TTC549 (cell line): ENCODE data around the gene MYG1.
A peak's percentile ranks its signal among the peaks of the same experiment; 100 is the strongest.
"Not testable (repeated sequence)": the region's sequence is repeated elsewhere in the genome, so short reads cannot be mapped to it uniquely, and the experiment has no call there.

Source experiments
- FAIRE-seq: peaks from 2 replicates; lab custom pipeline; 2012; peaks lifted over from hg19 to GRCh38; lab: Jason Lieb, UNC

The MYG1 gene

DNA sequence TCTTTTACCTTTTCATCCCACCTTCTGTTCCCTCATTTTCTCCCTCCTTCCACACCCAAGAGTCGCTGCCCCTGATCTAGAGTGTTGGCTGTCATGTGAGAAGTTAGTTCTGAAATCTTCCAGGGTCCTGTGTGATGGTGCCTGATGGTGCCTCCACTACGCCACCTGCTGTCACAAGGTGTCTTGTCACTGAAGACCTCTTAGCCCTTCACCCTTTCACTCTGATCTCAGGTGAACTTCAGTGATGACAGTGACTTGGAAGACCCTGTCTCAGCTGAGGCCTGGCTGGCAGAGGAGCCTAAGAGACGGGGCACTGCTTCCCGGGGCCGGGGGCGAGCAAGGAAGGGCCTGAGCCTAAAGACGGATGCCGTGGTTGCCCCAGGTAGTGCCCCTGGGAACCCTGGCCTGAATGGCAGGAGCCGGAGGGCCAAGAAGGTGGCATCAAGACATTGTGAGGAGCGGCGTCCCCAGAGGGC is 11.7 kb upstream of the MYG1 start:
- no peak for FAIRE-seq

DNA sequence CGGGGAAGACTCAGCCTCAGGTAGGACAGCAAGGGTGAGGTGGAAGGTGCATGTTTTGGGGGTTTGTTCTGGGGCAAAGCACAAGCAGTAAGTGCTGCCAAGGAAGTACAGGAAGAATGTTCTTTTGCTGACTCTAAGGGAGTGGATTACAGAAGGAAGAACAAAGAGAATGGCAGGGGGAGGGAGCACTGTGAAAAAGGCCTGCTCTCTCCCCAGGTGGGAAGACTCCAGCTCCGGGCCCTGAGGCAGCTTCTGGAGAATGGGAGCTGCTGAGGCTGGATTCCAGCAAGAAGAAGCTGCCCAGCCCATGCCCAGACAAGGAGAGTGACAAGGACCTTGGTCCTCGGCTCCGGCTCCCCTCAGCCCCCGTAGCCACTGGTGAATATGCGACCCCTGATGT is 11.2 kb upstream of the MYG1 start:
- FAIRE-seq: no peak

DNA sequence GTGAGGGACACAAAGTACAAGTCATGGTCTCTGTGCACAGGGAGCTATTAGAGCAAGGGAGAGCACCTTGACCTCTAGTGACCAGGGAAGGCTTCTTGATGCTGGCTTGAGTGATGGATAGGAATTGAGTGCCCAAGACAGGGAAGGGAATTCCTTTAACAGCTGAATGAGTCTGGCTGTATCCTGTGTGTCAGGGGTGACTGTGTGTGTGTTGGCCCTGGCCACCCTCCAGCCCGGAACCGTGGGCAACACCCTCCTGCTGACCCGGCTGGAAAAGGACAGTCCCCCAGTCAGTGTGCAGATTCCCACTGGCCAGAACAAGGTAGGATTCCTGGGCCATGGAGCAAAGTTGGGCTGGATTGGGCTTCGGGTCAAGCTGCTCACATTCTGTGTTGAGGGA is 9.6 kb upstream of the MYG1 start:
- FAIRE-seq: no peak

GRCh38 chr12:53290661-53291060 is 8.8 kb upstream of the MYG1 start:
- no peak for FAIRE-seq

DNA sequence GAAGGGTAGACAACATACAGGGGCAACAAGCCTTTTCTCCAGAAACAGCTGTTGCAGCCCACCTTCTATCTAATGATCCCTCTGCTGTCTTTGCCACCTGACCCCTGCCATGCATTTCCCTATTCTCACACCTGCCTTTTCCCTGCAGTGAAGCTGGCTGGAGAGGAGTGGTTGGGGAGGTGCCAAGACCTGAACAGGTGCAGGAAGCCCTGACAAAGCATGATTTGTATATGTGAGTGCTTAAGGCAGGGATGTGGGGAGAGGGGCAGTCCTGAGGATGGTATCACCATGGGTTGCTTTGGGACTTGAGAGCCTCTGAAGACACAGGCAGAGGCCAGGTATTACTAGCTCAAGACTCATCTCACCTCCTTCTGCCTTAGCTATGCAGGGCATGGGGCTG is 7.1 kb upstream of the MYG1 start:
- no peak for FAIRE-seq

- FAIRE-seq: peak; percentile 22
Observed at GRCh38 chr12:53295070-53295890, 4.2 kb upstream of the MYG1 start, which contains the start of gene PFDN5. Gene PFDN5 (plus strand): TSS chr12:53295542. CDS start chr12:53295568, 26 bp downstream.

- FAIRE-seq: no peak
Observed at GRCh38 chr12:53295891-53296219, 3.6 kb upstream of the MYG1 start.

- FAIRE-seq: not testable (repeated sequence)
Observed at GRCh38 chr12:53297106-53297505, 2.4 kb upstream of the MYG1 start.

DNA sequence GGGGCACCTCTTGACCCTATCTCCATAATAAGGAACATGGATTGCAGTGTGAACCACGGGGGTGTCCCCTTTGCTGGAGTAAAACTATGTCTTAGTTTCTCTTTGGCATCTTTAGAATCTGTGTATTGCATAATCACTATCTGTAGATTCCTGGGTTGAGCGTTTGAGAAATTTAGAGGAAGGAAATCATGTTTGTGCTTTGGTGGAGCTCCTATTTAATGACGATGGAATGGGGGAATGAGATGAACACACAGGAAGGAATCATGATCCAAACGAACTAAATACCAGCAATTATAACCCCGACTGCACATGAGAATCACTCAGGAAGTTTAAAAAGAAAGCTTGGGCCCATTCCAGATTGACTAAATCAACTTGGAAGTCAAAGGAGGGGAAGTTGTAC is 1.3 kb upstream of the MYG1 start:
- no peak for FAIRE-seq

DNA sequence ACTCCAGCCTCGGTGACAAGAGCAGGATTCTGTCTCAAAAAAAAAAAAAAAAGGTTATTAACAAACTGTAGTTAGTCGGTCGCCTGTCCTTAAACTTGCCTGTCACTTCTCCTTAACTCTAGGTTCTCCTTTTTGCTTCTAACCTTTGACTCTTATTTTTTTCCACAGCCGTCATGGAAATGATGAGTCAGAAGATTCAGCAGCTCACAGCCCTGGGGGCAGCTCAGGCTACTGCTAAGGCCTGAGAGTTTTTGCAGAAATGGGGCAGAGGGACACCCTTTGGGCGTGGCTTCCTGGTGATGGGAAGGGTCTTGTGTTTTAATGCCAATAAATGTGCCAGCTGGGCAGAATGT is 418 bp upstream of the MYG1 start:
- FAIRE-seq: no peak

DNA sequence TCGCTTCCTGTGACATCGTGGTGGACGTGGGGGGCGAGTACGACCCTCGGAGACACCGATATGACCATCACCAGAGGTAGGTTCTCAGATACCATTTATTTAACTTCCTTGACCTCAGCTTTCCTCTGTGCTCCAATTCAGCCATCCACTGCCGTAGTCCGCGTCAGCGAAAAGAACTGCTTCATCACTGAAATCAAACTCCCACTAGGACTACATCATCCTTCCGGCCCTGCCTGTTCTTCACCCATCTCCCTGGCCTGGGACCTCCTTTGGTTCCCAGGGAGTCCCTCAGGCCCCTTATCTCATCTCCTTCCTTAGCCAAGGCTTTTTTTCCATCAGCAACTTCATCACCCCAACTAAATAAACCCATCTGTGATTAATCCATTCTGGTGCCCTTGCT is 692 bp downstream of the MYG1 start:
- FAIRE-seq: no peak

- FAIRE-seq: no peak
Observed at GRCh38 chr12:53302903-53303302, 3.4 kb downstream of the MYG1 start.

DNA sequence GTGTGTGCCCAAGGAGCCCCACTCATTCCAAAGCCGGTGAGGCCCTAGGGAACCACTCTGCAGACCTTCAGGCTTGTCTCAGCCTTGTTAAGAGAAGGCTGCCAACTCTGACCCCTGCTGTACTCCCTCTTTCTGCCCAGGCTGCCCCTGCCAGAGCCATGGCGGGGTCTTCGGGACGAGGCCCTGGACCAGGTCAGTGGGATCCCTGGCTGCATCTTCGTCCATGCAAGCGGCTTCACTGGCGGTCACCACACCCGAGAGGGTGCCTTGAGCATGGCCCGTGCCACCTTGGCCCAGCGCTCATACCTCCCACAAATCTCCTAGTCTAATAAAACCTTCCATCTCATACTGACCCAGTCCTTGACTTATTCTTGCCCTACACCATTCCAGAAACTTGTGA is 7.3 kb downstream of the MYG1 start:
- FAIRE-seq: no peak

DNA sequence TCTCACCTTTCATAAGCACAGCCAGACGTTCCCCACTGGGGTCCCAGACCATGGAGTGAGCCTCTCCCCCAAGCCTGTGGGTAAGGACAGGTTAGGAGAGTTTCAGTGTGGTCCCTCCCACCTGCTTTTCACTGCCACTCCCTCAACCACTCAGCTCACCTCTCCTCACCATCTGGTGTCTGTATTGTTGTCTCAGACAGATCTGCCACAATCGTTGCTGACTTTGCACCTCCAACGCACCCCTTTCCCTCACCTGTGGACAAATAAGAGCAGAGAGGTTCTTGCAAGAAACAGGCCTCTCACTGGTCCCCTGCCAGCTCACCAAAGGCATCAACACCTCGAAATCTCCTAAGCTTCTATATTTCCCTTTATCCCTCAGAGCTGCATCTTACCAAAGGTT is 8.8 kb downstream of the MYG1 start:
- FAIRE-seq: no peak

DNA sequence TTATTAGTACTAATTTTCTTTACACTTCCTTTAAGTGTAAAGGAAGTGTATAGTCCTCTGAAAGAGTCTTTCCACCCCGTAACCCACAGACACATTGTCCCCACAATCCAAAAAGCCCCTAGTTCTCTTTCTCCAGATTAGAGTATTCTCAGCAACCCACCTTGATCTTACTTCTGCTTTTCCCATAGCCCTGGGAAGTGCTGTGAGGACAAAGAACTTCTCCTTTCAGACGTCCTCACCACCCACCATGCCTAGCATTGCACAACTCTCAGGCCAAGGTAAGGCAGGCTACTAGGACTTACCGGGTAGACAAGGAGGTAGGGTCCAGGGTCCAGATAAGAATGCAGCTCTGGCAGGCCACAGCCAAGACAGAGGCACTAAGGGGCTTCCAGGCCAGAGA is 14.5 kb downstream of the MYG1 start:
- FAIRE-seq: no peak

- no peak for FAIRE-seq
Observed at GRCh38 chr12:53320352-53321195, 21.1 kb downstream of the MYG1 start.

DNA sequence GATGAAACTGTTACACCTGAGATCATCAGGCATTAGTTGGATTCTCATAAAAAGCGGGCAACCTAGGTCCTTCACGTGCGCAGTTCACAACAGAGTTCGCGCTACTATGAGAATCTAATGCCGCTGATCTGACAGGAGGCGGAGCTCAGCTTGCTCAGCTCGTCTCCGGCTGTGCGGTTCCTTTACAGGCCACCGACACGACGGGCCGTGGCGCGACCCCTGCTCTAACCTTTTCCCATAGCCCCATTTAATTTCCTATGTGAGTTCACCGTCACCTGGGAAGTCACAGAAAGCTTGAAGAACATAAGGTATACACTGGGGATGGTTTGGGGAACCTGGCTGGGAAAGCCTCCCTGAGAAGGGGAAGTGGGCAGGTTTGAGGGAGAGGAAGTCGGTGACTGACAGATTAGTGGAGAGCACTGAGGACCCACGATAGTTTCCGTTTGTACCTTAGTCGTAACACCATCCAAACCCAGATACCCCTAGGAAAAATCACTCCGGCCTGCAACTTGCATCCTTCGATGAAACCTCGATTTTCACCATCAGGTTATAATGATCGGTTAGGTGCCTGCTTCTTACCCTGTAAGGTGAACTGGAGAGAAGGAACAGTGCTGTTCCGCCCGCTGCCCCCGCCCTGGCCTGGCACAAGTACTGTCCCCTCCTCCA is 24.8 kb downstream of the MYG1 start:
- no peak for FAIRE-seq

GRCh38 chr12:53324779-53325510 is 25.4 kb downstream of the MYG1 start:
- no peak for FAIRE-seq

GRCh38 chr12:53325511-53326061 is 26.1 kb downstream of the MYG1 start:
- FAIRE-seq: no peak

- FAIRE-seq: no peak
Observed at GRCh38 chr12:53326460-53327185, 27.1 kb downstream of the MYG1 start.

GRCh38 chr12:53327435-53328042 is 28.0 kb downstream of the MYG1 start:
- no peak for FAIRE-seq
